ENCODE data around the gene DBN1.

- TF ChIP-seq EZH2 (IDR thresholded peaks at IDR 0.05; ENCODE audit: low read length, missing control alignments): no peak
- TF ChIP-seq CTCF (conservative IDR thresholded peaks at IDR 0.05 in 1 of 2, IDR thresholded peaks at IDR 0.05 in 1 of 2; ENCODE audit: low read depth in 1 of 2, low read length in 2 of 2): no peak
These were observed 40.4 kb downstream of the DBN1 start for GRCh38 chr5:177432839-177433657.

Data from fibroblast of lung (primary cell).